SK-N-DZ (cell line): ENCODE results near the gene TDP1.
"Not testable (repeated sequence)": the region's sequence is repeated elsewhere in the genome, so short reads cannot be mapped to it uniquely, and the experiment has no call there.

Experiments used
- DNase-seq: peaks from one replicate; pipeline ENCODE4 v3.0.0-alpha.2; 2015; ENCODE audit warnings: low spot score

TDP1 gene

DNA sequence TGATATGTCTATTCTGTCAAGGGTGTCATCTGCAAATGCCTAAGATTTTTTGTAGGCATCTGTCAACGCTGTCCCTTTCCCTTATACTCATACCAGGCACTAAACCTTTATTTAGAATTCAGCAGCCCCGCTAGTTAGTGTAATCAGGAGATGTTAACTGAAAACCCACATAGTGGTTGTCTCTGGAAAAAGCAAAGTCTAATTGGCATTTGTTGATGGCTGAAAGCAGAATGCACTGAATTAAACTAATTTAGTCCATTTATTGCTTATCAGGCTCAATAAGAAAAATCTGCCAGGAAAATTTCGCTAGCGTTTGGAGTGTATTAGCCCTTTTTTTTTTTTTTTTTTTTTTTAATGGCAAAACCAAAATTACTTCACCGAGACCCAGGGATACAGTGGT, 34.5 kb downstream of the TDP1 start:
- DNase-seq, result no peak

DNA sequence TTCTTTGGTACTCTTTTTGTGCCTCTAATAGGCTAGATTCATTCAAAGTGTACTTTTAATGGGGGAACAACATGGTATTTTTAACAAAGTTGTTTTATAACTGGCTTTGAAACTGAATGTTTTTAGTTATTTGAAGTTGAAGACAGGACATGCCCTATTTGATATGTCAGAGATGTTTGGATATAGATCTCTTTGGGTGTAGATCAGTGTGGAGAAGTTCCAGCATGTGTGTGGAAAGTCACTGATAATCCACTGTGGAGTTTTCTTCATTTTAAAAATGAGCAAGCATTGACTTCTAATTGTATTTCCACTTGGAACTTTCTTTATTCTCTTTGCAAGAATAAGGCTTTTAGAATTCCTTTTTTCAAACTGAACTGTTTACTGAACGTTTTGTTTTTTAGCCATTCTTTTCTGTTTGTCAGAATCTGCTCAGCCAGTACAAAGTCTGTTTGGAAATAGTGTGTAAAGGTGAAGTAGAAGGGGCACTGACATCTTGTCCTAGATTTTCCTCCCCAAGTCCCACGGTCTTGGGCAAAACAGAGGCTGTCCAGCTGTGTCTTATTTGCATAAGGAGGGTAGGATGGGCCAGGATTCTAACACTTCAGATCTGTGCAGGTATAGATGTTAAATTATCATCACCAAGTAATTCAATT, 35.0 kb downstream of the TDP1 start:
- no peak for DNase-seq

DNA sequence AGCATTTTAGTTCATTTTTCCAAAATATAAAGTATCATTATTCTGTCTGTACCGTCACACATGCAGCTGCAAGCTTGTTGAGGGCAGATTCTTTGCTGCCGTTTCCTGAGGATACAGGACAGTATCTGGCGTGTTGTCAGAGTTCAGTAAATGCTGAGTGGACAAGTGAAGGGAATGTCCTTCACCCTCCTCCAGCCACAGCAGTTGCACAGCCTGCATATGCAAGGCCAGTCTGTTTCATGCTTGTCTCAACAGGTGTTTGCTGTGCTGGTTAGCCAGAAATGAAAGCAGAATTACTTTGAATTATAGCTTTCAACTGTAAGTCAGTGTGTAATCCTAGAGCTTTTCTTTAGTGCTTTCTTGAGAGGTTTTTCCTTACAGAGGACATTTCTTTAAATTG, 36.5 kb downstream of the TDP1 start:
- no peak for DNase-seq

DNA sequence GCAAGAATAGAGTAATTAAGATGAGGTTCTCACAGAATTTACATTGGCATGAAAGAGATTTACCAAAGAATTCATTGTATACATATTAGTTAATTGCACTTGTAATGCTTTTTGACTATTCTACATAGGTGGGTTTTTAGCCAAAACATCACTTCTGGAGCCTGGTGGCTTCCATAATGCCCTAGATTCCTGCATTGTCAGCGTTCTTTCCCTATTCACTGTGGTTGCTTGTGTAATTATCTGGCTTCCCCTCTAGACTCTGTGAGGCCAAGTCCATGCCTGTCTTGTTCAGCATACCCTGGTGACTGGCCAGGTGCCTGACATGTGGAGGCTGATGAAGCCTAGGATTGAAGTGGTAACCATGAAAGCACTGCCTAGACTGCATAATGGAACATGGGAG, 41.2 kb downstream of the TDP1 start:
- DNase-seq, result no peak

DNA sequence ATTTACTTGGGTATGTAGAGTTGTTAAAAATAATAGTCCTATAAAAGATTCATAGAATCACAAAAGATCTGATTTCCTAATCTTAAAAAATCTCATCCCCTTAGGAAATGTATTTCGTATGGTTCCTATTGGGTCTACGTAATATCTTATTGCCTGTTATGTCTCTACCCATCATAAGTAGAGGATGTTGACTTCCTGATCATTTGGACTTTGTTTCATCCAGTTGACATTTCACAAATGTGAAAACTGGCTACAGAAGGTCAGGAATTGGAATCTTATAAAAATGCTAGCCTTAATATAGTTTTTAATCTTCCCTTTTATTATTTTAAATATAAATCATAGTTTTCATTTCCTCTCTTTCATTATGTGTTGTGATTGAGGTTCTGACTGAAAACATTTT, 45.2 kb downstream of the TDP1 start:
- no peak for DNase-seq

DNA sequence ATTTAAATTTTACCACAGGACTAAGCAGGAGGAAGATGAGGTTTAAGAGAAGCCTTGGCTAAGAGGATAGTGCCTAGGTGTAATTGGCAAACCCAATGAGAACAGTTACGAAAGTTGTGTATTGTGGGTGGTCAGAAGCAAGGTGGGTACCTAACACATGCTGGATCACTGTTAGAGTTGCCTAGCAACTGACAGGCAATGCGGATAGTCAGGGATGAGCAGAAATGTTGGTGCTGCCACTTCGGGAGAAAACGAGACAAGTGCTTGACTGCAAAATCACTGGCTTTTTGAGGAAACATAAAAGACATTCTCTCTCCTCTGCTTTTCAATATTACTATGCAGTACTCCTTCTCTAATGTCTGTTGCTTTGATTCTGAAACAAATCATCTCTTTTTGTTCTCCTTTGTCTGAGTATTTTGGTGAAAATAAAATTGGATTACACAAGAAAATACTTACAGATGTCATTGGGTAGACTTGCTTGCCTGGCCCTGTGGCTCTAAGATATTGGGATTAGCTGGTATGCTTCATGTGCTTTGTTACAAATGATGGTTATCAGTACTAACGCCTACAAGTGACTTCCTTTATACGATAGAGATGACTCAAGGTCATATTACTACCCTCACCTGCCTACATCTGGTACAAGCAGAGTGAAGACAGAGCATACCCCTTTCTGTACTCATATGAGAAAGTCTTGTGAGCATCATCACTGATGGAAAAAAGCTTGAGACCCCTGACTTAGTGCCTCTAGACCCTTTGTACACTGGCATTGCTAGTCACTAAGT, 48.0 kb downstream of the TDP1 start:
- DNase-seq, result no peak

DNA sequence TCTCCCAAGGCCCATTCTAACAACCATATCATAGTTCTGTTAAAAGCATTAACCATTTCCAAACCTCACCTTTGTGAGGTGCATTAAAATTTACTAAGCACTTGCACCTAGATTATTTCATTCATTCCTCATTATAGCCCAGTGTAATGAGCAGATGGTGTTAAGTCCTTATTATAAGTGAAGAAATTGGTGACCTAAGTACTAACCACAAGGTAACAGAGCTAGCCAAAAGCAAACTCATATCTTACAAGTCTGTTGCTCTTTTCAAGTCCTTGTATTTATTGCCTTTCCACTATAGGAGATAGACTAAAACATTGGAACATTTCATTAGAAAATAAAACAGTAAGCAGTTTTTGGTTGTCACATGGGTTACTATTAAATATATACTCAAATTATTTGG, 49.7 kb downstream of the TDP1 start:
- DNase-seq, result no peak

DNA sequence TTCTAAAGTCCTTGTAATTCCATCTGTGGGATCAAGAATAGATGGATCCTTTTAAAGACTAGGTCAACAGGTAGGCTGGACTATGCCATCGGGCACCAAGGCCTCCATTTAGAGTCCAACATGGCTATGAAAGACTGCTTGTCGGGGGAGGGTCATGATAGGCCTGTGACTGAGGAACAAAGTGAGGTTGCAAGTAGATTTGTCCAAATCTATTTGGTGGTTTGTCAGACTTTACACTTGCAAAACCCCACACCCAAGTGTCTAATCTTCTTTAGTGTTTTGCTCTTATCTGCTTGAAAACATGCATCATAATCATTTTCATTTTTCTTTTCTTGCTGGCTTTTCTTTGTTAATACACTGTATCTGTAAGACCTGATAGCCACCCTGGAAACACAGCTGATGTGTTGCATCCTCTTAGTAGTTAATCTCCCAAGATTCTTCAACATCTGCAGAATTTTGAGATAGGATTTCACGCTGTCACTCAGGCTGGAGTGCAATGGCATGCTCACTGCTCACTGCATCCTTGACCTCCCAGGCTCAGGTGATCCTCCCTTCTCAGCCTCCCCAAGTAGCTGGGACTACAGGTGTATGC, 50.3 kb downstream of the TDP1 start:
- no peak for DNase-seq

DNA sequence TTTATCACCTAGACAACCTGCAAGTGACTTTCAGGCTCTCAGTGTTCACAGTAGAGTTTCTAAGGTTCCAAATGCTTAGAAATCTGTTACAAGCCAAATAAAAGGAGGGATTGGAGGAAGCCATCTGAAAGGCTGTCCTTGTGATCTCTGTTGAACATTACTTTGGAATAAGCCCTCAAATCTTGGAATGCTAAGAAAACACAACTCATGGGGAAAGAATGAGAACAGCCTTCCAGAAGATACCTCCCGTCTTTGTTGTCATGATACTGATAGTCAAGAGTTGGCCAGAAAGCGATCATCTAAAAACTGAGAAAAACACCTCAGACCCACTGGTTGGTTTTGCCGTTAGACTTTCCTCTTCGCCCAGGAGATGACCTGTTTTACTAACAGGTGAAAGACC, 61.6 kb downstream of the TDP1 start:
- no peak for DNase-seq

DNA sequence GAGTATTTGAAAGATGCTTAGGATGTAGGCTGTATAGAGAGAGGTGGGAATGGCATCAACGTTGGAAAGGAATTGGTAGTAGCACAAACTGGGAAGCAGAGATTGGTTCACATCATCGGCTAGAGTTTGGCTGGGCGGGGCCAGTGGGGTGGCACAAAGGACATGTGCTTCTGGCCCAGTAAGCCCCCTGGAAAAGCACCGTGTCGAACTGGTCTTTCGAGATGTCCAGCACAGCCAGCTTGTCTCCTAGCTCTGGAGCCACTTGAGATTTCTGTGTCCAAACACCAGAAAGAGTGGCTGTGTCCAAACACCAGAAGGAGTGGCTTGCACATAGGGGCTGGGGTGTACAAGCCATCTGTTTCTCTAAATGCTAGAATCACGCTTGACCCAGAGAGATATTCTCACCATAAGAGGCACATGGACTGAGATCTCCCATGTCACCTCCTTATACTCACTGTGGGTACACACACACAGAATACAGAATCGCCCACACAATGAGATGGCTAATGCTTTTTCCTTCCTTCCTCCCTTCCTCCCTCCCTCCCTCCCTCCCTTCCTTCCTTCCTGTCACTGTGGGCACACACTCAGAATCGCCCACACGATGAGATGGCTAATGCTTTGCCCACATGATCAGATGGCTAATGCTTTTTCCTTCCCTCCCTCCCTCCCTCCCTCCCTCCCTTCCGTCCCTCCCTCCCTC, 64.2 kb downstream of the TDP1 start:
- DNase-seq, result no peak

DNA sequence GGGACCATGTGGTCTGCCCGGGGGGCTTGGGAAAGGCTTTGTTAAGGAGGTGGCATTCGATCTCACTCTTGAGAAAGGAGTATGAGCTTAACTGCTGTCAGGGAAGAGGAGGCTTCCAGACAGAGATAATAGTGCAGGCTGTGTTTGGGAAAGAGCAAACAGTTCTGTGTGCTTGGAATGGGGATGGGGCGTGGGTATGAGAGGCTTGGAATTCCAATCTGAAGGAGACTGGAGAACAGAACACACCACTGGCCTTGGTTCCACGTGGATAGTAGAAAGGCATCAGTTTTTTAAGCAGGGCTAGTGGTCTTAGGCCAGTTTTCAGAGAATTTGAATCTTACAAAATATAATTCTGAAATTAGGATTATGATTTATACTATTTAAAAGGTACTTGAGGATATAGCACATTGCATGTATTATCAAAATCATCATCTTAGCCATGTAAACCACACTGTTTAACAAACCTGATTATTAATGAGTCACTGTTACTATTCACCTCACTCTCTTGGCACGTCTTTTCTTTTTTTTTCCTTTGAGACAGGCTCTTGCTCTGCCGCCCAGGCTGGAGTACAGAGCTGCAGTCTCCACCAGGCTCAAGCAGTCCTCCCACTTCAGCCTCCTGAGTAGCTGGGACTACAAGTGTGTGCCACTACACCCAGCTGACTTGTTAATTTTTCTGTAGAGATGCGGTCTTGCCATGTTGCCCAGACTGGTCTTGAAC, 67.6 kb downstream of the TDP1 start:
- DNase-seq, result no peak

DNA sequence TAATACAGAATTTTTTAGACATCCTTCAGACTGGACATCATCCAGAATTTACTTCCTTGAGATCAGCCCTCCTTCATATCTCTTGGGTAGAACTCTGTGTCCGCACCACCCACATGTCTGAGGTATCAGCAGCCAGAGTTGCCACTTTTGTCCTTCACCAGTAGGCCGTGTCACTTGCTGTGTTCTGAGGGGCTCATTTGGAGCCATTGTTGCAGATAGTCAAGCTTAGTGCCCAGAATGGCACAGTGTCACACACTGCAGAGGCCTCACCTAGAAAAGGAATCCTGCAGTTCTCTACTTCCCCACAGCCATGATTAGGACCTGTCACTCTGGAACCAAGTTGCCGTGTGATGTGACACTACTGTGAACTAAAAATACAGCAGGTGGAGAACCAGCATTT, 69.2 kb downstream of the TDP1 start:
- DNase-seq, result no peak

DNA sequence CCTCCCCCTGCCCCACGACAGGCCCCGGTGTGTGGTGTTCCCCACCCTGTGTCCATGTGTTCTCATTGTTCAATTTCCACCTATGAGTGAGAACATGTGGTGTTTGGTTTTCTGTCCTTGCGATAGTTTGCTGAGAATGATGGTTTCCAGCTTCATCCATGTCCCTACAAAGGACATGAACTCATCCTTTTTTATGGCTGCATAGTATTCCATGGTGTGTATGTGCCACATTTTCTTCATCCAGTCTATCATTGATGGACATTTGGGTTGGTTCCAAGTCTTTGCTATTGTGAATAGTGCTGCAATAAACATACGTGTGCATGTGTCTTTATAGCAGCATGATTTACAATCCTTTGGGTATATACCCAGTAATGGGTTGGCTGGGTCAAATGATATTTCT, 70.9 kb downstream of the TDP1 start:
- not testable (repeated sequence) for DNase-seq

DNA sequence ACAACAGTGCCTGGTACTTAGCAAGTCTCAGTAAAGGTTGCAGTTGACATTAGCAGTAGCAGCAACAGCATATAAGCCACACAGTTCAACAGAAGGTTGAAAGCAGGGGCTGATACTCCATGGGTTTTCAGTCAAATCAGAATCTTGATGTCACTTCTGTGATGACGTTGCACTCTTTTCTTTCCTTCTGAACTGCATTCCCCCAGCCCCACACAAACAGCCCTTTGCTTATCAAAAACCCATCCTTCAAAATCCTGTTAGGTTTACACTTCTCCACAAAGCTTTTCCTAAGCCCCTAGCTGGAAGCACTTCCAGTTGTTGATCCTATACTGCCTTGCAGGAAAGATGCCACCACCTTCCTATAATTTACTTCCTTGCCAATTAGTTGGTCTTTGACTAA, 72.1 kb downstream of the TDP1 start:
- DNase-seq, result no peak

DNA sequence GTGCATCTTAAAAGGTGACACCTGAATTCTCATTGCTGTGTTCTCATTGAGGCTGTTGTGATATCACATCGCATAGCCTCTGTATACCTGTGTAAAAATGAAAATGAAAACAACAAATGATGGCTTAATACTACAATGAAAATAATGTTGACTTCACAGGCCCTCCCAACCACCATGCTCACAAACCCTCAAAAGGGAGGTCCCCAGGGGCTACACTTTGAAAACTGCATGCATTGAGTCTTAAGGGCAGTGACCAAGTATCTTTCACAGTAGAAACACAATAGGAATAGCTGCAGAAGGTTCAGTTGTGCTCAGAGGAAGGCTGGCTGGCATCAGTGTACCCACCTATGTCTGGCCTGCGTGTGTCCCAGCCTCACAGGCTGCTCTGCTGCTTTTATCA, 78.4 kb downstream of the TDP1 start:
- no peak for DNase-seq

DNA sequence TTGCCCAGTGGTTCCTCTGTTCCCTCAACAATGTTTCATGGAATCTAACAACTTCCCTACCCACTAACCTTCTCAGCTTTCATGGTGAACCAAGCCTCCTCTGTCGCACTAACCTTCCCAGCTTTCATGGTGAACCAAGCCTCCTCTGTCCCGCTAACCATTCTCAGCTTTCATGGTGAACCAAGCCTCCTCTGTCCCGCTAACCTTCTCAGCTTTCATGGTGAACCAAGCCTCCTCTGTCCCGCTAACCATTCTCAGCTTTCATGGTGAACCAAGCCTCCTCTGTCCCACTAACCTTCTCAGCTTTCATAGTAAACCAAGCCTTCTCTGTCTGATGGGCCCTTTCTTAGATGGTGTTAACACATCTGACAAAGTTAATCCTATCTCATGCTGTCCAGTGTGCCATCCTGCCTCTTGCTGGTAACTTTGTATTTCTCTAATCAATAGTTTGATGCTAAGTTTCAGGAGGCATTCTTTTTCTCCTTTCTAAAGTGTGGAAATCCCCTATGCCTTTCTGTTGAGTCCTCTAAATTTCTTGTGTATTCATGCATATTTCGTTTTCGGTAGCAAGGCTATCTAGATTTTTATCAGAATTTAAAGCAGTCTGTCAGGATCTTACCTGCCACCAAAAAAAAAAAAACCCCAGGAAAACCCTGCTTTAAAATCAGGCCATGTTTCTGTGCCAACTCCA, 79.3 kb downstream of the TDP1 start:
- DNase-seq, result no peak

DNA sequence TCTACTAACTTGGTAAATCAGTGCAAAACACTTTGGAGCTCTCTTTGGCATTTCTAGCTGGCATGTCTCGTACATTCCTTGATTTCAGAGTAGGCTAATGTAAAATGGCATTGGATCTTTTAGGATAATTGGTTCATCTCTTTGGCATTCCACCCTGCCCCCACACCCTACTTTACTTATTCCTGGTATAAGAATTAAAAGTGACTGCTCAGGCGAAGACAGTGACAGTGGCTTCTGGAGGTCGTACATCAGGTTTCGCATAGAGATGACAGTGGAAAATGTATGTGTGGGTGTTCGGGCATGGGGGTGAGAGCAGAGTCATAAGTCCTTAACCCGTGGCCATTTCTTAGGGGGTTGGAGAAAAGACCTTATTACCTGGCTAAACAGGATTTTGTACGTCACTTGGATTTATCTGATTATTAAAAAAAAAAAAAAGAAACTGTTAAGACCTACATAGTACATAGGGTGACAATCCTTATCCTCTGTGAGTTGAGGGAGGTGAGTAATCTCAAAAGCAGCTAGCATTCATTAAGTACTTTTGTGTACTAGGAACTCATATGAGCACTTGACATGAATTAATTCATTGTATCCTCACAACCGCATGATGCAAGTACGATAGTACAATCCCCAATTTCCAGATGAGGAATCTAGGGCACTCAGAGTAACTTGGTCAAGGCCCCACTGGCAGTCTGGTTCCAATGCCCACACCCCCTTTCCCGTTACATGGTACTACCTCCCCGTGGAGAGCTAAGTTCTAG, 83.7 kb downstream of the TDP1 start:
- no peak for DNase-seq

DNA sequence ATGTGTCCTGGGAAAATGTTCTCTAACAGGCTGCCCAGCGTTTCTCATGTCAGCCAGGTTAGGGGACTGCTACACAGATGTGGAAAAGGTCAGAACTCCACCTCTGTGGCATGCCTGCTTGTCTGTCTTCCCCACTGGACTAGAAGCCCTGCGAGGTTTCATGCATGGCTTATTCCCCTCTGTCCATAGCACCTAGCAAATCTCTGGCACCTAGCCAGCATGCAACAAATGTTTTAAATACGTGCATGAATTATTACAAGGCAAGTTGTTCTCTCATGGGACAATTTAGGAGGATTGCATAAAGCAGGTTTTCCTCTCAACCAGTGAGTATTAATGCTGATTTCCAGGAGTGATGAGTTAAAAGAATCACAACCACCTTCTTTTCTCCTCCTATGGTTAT, 84.7 kb downstream of the TDP1 start:
- no peak for DNase-seq

DNA sequence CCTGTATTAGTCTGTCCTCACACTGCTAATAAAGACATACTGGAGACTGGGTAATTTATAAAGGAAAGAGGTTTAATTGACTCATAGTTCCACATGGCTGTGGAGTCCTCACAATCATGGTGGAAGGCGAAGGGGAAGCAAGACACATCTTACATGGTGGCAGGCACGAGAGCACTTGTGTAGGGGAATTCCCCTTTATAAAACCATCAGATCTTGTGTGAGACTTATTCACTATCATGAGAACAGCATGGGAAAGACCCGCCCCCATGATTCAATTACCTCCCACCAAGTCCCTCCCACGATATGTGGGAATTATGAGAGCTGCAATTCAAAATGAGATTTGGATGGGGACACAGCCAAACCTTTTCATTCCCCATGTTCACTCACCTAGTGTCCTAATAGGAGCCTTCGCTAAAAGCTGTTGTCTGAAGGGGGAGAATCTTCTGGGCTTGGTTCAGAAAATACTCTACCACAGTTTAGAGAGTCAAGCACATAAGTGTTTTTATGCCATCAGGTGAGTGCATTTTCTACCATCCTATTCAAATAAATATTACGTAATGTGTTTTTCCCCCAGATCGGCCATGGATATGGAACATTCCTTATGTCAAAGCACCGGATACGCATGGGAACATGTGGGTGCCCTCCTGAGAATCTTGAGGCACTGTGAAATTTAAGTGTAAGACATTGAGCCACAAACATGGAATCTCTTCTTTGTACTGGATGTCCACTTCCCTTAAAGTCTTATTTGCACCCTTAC, 86.9 kb downstream of the TDP1 start:
- DNase-seq, result no peak

DNA sequence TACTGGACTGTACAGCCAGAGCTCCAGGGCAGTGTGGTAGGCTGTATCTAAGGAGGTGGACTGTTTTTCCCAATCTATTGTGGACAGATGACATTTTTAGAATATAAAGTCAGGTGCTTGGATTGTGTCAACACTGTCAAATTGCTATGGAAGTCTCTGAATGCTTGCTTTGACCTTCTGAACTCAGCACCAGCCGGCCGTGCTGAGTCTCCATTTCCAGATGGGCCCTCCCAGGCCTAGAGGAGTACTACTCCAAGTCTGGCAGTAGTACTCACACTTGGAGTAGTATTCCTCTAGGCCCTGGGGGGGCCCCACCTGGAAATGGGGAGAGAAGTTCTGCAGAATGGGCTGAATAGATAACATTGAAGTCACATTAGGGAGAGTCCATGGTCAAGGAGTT, 89.9 kb downstream of the TDP1 start:
- no peak for DNase-seq
